ENCODE data around the gene FGFRL1.

The FGFRL1 gene

DNA sequence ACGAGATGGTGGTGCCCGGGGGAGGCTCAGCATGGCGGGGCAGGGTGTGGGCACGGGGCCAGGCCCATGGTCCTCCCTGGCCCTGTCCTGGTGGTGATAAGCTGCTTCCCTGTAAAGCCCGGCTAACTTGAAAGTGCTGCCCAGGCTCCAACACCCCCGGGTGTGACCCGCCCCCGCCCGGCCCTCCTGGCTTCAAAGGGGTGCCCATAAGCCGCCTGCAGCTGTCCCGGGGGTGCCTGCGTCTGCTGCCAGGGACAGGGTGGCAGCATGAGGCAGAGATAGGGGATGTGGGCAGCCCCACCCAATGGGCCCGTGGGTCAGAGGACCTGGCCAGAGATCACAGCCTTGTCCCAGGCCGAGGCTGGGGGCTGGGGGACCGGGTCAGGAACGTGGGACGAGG, 18.1 kb downstream of the FGFRL1 start:
- TF ChIP-seq, protein P1, sequence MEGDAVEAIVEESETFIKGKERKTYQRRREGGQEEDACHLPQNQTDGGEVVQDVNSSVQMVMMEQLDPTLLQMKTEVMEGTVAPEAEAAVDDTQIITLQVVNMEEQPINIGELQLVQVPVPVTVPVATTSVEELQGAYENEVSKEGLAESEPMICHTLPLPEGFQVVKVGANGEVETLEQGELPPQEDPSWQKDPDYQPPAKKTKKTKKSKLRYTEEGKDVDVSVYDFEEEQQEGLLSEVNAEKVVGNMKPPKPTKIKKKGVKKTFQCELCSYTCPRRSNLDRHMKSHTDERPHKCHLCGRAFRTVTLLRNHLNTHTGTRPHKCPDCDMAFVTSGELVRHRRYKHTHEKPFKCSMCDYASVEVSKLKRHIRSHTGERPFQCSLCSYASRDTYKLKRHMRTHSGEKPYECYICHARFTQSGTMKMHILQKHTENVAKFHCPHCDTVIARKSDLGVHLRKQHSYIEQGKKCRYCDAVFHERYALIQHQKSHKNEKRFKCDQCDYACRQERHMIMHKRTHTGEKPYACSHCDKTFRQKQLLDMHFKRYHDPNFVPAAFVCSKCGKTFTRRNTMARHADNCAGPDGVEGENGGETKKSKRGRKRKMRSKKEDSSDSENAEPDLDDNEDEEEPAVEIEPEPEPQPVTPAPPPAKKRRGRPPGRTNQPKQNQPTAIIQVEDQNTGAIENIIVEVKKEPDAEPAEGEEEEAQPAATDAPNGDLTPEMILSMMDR (IDR thresholded peaks at IDR 0.05; ENCODE audit: low read length, missing control alignments): no peak
- no peak for DNase-seq (ENCODE audit: low read depth)
- H3K4me3 ChIP-seq (replicated peaks; ENCODE audit: low read depth, low read length): no peak overlapping the region

DNA sequence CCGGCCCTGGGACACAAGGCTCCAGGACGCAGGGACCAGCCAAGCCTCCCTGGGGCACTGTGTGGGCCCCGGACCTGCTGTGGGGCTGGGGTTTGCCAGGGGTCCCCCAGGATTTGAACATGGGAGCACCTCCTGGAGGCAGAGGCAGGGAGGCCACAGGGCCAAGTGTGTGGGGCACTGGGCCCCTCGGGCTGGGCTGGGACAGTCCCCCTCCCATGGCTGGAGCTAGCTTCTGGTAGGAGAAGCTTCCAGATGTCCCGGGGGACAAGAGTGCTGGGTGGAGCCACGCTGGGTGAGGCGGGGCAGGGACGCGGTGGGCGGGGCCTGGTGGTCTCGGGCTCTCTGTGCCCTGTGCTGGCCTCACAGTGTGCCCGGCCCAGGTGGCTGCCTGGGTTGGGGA, 18.6 kb downstream of the FGFRL1 start:
- TF ChIP-seq, protein P1 (IDR thresholded peaks at IDR 0.05; ENCODE audit: low read length, missing control alignments): no peak
- no peak for DNase-seq (ENCODE audit: low read depth)
- H3K4me3 ChIP-seq (replicated peaks; ENCODE audit: low read depth, low read length): no peak overlapping the region

DNA sequence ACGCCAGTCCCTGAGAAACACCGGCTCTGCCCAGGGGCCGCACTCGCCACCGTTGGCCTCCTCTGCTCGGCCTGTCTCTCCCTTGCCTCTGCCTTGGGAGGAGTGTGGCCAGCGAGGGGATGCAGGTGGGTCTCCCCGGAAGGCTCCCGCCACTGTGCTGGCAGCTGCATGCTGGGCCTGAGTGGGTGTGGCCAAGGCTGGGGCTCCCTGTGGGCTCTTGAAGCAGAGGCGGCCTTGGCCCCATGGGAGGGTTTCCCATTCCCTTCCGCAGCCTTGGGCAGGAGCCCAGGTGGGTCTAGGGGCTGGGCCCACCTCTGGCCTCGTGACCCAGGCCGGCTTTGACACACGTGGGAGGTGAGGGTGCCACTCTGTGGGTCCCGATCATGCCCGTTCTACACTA, 19.1 kb downstream of the FGFRL1 start:
- no peak overlapping the region for H3K4me3 ChIP-seq (replicated peaks; ENCODE audit: low read depth, low read length)
- TF ChIP-seq, protein P1 (IDR thresholded peaks at IDR 0.05; ENCODE audit: low read length, missing control alignments): no peak
- DNase-seq (ENCODE audit: low read depth): no peak

DNA sequence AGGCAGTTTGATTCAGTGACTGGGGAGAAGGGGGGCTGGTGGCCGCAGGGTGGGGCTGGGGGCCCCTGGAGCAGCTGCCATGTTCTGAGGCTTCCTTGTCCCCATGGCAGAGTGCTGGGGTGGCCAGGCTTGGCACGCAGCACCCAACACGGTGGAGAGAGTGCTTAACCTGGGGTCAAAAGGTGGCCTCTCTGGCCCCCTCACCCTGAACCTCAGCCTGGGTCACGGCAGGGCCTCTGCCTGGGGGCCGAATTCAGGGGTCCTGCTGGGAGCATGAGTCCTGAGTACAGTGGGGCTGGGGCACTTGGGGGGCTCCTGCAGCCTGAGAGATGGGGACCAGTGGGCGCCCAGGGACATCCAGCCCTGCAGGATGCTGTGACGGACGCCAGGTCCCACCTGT, 19.9 kb downstream of the FGFRL1 start:
- no peak for DNase-seq (ENCODE audit: low read depth)
- H3K4me3 ChIP-seq (replicated peaks; ENCODE audit: low read depth, low read length): no peak overlapping the region
- TF ChIP-seq, protein P1 (IDR thresholded peaks at IDR 0.05; ENCODE audit: low read length, missing control alignments): no peak

DNA sequence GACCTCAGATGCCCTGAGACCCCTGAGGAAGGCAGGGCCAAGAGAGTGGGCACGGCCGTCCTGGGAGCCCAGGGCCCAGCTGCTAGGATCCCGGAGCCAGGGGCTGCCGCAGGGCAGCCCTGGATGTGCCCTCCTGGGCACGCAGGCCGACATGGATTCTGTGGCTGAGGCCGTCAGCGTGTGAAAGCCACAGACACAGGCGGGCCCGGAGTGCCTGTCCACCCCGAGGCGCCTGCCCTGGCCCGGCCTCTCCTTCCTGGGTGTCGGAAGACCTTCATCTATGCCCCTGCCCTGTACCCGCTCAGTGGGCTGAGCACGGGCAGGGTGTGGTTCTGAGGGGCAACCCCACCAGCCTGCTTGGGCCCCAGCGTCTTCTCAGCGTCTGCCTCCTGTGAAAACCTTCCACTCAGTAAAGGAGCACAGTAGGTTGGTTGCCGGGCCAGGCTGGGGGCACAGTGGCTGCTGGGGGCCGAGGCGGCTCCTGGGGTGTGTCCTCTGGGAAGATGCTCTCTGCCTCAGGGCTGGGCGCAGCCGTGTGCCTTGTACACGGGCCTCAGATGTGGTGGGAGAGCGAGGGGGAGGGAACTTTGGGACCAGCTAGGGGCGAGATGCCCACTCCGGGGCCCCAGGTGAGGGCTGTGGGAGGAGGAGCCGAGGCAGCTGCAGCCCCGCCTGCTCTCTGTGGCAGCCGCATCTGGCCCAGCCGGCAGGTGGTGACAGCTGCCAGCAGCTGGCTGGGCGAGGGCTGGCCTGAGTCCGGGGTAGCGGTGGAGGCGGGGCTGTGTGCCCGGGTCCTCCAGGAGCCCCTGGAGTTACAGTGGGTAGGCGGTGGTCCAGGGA, 20.8 kb downstream of the FGFRL1 start:
- DNase-seq (ENCODE audit: low read depth): no peak
- TF ChIP-seq, protein P1 (IDR thresholded peaks at IDR 0.05; ENCODE audit: low read length, missing control alignments): no peak
- H3K4me3 ChIP-seq (replicated peaks; ENCODE audit: low read depth, low read length): no peak overlapping the region

DNA sequence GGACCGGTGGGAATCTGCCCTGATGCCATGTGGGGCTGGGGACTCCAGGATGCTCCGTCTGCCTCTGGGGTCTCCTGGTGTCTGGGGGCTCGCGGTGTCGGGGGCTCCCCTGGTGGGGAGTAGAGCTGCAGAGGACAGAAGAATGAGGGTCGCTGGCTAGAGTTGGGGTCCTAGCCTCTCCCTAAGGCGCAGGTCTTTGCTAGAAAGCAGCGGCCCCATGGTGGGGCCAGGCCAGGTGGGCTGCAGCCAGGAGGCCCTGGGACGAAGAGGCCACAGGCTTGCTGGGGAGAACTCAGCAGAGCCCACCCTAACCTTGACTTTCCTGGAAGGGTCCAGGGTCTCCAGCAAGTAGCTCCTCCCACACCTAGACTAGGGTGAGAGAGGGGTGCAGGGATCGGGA, 21.4 kb downstream of the FGFRL1 start:
- H3K4me3 ChIP-seq (replicated peaks; ENCODE audit: low read depth, low read length): no peak overlapping the region
- TF ChIP-seq, protein P1 (IDR thresholded peaks at IDR 0.05; ENCODE audit: low read length, missing control alignments): no peak
- no peak for DNase-seq (ENCODE audit: low read depth)

Data from fibroblast of pulmonary artery (primary cell).